ENCODE results near the gene ROPN1.

GRCh38 chr3:124007186-124007585 lies 15.3 kb upstream of the ROPN1 start:
- TF ChIP-seq MEIS1 (CRISPR knock-in tag; IDR thresholded peaks at IDR 0.05; ENCODE audit: borderline replicate concordance), result no peak
- no peak for TF ChIP-seq ZFP3 (tag by site-specific recombination; IDR thresholded peaks at IDR 0.05; ENCODE audit: low read depth)
- no peak for TF ChIP-seq TCF7L2 (IDR thresholded peaks at IDR 0.05; ENCODE audit: borderline replicate concordance, low read depth, low read length)
- TF ChIP-seq PRDM2 (tag by site-specific recombination; IDR thresholded peaks at IDR 0.05; ENCODE audit: borderline replicate concordance), result no peak
- no peak for TF ChIP-seq ZNF768 (tag by site-specific recombination; IDR thresholded peaks at IDR 0.05)
- no peak for TF ChIP-seq ZNF133 (tag by site-specific recombination; IDR thresholded peaks at IDR 0.05)
- TF ChIP-seq ZNF704 (tag by site-specific recombination; IDR thresholded peaks at IDR 0.05), result no peak
- no peak for TF ChIP-seq PRDM4 (tag by site-specific recombination; IDR thresholded peaks at IDR 0.05)
- no peak for TF ChIP-seq ZNF624 (tag by site-specific recombination; IDR thresholded peaks at IDR 0.05)
- TF ChIP-seq ZBTB20 (tag by site-specific recombination; IDR thresholded peaks at IDR 0.05), result no peak
- TF ChIP-seq, protein P1, sequence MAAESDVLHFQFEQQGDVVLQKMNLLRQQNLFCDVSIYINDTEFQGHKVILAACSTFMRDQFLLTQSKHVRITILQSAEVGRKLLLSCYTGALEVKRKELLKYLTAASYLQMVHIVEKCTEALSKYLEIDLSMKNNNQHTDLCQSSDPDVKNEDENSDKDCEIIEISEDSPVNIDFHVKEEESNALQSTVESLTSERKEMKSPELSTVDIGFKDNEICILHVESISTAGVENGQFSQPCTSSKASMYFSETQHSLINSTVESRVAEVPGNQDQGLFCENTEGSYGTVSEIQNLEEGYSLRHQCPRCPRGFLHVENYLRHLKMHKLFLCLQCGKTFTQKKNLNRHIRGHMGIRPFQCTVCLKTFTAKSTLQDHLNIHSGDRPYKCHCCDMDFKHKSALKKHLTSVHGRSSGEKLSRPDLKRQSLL (tag by site-specific recombination; IDR thresholded peaks at IDR 0.05), result no peak
- TF ChIP-seq, protein P2, sequence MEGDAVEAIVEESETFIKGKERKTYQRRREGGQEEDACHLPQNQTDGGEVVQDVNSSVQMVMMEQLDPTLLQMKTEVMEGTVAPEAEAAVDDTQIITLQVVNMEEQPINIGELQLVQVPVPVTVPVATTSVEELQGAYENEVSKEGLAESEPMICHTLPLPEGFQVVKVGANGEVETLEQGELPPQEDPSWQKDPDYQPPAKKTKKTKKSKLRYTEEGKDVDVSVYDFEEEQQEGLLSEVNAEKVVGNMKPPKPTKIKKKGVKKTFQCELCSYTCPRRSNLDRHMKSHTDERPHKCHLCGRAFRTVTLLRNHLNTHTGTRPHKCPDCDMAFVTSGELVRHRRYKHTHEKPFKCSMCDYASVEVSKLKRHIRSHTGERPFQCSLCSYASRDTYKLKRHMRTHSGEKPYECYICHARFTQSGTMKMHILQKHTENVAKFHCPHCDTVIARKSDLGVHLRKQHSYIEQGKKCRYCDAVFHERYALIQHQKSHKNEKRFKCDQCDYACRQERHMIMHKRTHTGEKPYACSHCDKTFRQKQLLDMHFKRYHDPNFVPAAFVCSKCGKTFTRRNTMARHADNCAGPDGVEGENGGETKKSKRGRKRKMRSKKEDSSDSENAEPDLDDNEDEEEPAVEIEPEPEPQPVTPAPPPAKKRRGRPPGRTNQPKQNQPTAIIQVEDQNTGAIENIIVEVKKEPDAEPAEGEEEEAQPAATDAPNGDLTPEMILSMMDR (tag by site-specific recombination; IDR thresholded peaks at IDR 0.05), result no peak
- no peak for TF ChIP-seq ZNF292 (tag by site-specific recombination; IDR thresholded peaks at IDR 0.05; ENCODE audit: borderline replicate concordance, low read depth)
- no peak for TF ChIP-seq ZNF416 (tag by site-specific recombination; IDR thresholded peaks at IDR 0.05)
